Stimulated activated CD4-positive, alpha-beta T cell treated with anti-CD3 and anti-CD28 coated beads, Interleukin-1b, Interleukin-23, amount 100 ng/mL, for 1 hour (primary cell): ENCODE results near the gene MON1A.
"Not testable (repeated sequence)": the region's sequence is repeated elsewhere in the genome, so short reads cannot be mapped to it uniquely, and the experiment has no call there.

Experiments used
- DNase-seq, 2 donors: peaks; one replicate each; pipeline ENCODE4 v3.0.0-alpha.2; 2020; ENCODE audit warnings: low read depth in 2 of 2

The MON1A gene

GRCh38 chr3:49929291-49930167 is at the start of gene MON1A:
Gene MON1A (minus strand): TSS chr3:49929811. CDS start chr3:49913346, 16,465 bp downstream.
- DNase-seq = peak; percentile 44 to 84

- no peak for DNase-seq
These were observed 47.3 kb upstream of the MON1A start for GRCh38 chr3:49976942-49977341.

GRCh38 chr3:49972656-49973055 is 43.0 kb upstream of the MON1A start:
- DNase-seq = no peak

- no peak for DNase-seq
These were observed 38.7 kb upstream of the MON1A start for GRCh38 chr3:49968346-49968745.

GRCh38 chr3:49967291-49967690 is 37.7 kb upstream of the MON1A start:
- DNase-seq = no peak

- no peak for DNase-seq
These were observed 36.8 kb upstream of the MON1A start for GRCh38 chr3:49966233-49966942.

GRCh38 chr3:49955636-49956035 is 26.0 kb upstream of the MON1A start:
- DNase-seq = no peak

- DNase-seq = no peak
These were observed 23.3 kb upstream of the MON1A start for GRCh38 chr3:49952924-49953323.

- no peak for DNase-seq
These were observed 13.0 kb upstream of the MON1A start for GRCh38 chr3:49942651-49943050.

- DNase-seq = no peak
These were observed 11.1 kb upstream of the MON1A start for GRCh38 chr3:49940667-49941249.

GRCh38 chr3:49939858-49940666 is 10.5 kb upstream of the MON1A start, which contains the start of gene RBM6:
Gene RBM6 (plus strand): TSS chr3:49940150. CDS start chr3:49962642, 22,492 bp downstream.
- peak; percentile 79 to 83 for DNase-seq

- no peak for DNase-seq
These were observed 7.5 kb upstream of the MON1A start for GRCh38 chr3:49937090-49937489.

GRCh38 chr3:49932281-49932680 is 2.7 kb upstream of the MON1A start:
- DNase-seq = not testable (repeated sequence)

- DNase-seq = no peak
These were observed 1.3 kb upstream of the MON1A start for GRCh38 chr3:49930922-49931321.

- no peak for DNase-seq
These were observed 618 bp upstream of the MON1A start for GRCh38 chr3:49930168-49930690.

- no peak for DNase-seq
These were observed 1.1 kb downstream of the MON1A start for GRCh38 chr3:49928481-49929017.

GRCh38 chr3:49927798-49928197 is 1.8 kb downstream of the MON1A start:
- DNase-seq = no peak

GRCh38 chr3:49926117-49926728 is 3.4 kb downstream of the MON1A start:
- DNase-seq = no peak

GRCh38 chr3:49925485-49925884 is 4.1 kb downstream of the MON1A start:
- no peak for DNase-seq

- DNase-seq = no peak
These were observed 4.9 kb downstream of the MON1A start for GRCh38 chr3:49924683-49925082.
